GM15510 (cell line): ENCODE results near the gene PRSS56.

Experiments
- POLR2A ChIP-seq: IDR thresholded peaks from 3 replicates; pipeline ENCODE4 v1.6.1; 2011; ENCODE audit warnings: borderline replicate concordance; ENCODE audit not compliant: insufficient read length; ENCODE audit errors: extremely low read depth

The PRSS56 gene

DNA sequence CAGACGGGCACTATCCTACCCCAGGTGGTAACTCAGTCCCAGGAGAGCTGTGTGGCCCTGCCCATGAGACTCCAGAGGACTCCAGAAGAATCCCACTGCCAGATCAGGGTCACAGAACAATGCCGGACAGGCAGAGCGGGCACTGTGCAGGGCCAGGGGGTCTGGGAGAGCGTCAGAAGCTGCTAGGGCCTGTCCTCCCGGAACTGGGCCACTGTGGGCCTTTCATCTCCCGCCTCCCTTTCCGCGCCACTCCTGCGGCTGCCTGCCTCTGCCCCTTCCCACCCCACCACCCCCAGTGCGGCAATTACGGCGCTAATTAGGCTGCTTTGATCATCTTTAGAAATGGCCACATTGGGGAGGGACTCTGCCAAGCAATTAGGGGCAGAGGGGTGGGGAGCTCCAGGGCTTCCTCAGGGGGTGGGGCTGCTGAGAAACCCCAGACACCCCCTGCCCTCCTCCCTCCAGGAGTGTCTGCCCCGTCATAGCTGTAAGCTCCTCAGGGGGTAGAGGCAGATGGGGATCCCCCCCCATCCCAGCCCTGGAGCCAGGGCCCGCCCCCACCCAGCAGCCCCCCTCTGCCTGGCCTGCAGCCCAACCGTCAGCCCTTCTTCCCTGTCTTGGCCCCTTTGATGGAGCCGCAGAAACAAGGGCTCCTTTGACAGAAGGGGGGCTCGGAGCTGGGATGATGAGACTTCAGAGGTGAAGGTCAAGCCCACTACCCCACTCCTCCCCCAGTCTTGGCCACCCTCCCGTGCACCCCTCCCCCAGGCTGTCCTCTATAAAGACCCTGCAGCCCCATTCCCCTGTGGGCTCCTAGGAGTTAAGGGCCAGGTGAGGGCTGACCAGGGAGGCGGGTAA is at the start of gene PRSS56:
TSS of gene PRSS56 (plus strand) at position 808 of the 858 bp plus-strand sequence. CDS start 211 bp downstream, outside the sequence.
- TF ChIP-seq POLR2A = no peak

DNA sequence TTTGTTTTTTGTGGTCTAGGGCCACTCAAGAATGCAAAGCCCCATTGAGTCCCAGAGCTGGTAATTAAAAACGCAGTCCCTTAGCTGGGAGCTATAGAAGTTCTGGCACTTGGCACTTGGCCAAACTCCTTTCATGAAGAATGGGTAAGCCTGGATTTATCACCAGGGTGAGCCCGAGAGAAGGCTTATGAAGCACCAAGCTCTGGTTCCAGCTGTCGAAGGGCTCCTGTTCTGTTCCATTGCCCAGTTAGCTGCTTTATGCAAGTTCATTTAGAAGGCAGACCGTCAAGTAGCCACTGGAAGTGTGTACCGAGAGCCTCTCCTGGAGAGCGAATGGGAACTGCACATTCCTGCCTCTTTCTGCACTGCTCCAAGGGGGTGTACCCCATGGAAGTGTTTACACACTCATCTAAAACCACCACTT is 46.7 kb upstream of the PRSS56 start:
- TF ChIP-seq POLR2A = no peak

DNA sequence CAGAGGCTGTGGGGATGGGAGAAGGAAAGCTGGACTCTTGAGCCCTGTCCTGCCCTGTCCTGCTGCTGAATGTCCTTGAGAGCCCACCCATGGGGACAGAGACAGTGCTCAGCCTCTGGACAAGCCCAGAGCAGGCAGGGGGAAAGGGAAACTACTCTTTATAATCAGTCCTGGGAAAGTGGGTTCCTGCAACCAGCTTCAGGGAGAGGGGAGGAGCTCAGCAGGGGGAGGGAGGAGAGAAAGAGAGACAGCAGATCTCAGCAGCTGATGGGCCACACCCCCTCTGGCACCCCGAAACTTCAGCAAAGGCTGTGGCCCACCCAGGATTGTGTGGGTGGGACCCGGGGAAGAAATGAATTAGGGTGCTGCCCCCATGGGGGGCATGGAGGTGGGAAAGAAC is 44.1 kb upstream of the PRSS56 start:
- no peak for TF ChIP-seq POLR2A

DNA sequence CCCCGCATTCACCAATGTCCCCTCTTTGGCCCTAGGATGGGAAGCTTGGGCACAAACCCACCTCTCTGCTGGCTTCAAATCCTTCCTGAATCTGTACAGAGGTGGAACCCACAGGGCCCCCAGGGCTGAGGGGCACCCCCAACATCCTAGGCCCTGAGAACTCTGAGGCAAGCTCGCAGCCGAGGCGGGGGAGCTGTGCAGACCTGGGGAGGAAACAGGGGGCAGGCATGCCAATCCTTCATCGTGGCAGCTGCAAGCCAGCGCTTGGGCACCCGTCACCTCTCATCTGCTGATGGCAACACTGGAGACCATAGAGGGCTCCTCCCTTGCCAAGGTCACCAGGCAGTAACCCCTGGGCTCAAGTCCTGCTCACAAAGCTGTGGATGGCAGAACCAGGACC is 43.4 kb upstream of the PRSS56 start:
- TF ChIP-seq POLR2A = no peak

DNA sequence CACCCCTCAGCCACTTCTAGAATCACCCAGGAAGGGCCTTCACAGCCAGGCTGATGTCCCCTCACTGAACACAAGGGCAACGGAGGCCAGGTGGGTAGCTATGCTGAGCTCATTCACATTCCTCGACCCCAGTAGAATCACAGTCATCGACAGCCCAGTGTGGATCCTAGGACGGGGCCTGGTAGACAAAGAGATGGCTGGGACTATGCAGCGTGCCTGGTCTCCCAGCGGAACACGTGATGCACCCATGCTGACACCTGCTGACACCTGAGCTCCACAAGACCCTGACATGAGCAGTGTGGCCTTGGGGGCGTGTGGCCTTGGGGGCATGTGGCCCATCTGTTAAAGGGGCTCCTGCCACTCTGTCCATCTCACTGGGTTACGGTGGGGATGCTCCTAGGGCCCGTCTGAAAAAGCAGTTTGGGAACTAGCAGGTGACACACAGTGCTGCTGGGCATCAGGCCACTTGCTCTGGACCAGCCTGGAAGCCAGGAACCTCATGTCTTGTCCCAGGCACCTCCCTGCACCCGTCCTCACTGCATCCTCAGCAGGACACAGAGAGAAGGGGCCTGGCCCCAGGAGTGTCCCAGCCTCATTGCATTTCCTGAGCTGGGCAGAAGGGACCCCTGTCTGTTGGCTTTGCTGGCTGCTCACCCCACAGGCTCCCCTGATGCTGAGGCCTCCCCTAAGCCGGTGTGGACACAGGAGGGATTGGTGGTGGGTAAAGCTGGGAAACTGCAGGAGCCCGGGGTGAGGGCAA is 42.3 kb upstream of the PRSS56 start:
- no peak for TF ChIP-seq POLR2A

DNA sequence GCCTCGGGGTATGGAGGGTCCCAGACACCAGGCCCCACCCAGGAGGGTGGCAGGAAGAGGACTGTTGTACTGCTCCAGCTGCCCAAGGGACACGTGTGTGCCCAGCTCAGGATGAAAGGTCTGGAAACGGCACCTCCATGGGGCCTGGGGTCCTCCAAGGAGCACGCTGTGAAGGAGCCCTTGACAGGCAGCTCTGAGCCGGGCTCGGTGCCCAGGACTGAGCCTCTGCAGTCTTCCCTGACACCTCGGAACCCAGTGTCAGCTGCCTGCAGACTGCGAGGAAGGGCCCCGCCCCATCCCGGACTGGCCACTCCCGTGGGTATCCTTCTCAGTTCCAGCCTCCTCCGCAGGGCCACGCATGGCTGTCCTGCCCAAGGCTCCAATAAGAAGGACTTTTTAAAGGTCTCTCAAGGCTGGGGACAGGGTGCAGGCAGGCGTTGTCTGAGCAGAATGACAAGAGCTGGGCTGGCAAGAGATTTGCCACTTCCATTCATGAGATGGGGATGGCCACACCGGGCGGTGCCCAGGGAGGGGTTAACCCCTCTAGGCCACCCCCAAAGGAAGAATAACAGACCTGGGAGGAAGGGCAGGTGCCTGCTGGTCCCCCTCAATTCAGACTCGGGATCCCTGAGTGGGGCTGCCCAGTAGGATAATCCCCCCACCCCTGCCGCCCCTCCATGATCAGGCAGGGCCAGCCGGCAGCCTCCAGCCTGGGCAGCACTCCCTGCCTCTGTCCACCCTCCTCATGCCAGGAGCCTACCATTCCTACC is 41.4 kb upstream of the PRSS56 start:
- no peak for TF ChIP-seq POLR2A

DNA sequence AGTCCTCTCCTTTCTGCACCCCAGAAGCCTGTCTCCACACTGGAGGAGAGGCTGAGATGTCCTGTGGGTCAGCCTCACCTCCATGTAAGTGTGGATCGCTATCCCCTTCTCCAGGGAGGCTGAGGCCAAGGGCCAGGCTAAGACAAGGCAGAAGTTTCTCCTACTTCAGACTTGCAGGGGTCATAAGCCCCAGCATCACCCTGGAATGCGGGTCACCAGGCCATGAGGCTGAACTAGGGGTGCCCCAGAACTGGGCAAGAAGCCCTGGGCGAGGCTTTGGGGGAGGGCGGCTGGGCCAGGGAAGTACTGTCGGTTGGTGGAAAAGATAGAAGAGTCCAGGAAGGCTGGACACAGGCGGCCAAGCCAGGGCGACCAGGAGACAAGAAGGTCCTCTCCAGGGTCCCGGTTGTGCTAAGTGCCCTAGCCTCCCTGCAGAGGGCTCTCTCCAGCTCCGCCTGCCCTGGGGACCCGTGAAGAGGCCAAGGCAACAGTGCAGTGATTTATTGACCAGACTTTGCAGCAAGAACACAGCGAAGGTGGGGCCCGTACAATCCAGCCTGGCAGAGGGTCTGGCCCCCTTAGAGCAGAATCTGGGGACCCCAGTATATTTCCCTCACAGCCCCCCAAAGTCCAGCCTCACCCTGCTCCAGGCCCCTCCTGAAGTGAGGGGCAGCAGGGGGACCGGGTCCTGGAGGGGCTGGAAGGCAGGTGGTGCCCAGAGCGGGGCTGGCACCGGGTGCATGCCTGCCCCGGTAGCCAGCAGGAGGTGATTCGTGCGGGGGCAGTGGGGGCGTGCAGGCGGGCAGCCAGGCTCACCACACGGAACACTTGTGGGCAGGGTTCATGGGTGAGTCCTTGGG is 40.6 kb upstream of the PRSS56 start:
- no peak for TF ChIP-seq POLR2A

DNA sequence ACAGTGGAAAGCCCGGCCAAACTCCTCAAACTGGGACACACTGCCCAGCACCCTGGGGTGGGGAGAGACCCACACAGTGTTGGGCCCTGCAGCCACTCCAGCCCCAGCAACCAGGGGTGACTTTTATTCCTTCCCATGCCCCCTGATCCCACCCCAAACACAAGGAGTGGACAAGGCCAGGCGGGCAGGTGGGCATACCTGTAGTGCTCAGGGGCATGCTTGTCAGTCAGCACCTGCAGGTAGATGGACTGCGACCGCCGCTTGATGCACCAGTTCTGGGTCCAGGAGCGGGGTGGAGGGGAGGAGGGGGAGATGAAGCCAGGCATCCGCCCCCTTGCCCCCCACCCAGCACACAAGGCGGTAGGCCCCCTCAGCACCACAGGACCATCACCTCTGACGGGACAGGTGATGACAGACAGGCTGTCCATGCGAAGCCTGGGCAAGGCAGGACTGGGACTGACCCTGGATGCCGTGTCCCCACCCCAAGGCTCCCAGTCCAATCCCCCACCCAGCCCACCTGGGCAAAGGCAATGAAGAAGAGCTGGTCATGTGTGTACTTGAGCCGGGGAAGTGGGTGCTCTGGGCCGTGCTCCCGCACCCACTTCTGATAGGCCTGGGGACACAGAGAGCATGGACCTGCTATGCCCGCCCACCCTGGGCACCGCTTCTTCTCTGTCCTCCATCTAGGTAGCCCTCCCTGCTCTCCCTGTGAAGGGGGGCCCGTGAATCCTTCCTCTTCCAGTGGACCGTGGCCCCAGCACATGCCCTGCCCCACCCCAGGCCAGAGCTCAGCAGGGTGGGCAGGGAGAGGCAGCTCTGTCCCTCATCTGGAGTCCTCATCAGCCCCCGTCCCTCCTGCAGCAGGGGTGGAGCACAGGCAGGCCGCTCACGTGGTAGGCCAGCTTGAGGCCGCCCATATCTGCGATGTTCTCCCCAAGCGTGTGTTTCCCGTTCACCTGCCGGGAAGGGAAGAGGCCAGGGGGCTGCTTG is 39.7 kb upstream of the PRSS56 start:
- TF ChIP-seq POLR2A = no peak

DNA sequence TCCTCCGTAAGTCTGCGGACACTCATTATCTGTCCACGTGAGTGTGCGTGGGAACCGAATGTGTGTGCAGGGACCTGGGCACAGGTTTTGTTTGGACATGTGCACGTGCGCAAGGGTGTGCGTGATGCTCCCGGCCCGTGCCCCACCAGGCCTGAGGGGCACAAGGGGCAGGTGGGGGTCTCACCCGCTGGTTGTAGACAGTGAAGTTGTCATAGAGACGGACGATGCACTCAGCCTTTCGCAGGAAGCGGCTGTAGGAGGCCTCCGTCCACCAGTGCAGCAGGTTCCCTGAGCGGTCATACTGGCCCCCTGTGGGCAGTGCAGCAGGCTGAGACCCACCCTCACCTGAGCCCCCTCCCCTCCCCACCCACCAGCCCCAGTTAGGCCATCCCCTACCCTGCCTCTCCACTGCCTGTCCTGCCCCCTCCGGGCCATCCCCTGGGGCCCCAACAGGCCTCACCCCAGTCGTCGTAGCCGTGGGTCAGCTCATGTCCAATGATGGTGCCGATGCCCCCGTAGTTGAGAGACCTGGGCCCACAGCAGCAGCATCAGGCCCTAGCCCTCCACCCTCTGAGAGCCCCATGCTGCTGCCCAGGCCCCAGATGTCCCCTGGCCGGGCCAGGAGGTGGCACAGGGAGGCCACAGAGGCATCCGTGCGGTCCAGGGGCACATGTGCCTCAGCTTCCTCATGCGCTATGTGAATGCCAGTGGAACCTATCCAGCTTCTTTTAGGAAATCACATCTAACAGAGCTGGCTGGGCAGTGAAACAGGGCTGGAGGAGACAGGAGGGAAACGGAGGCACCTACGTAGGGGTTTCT is 38.7 kb upstream of the PRSS56 start:
- no peak for TF ChIP-seq POLR2A

DNA sequence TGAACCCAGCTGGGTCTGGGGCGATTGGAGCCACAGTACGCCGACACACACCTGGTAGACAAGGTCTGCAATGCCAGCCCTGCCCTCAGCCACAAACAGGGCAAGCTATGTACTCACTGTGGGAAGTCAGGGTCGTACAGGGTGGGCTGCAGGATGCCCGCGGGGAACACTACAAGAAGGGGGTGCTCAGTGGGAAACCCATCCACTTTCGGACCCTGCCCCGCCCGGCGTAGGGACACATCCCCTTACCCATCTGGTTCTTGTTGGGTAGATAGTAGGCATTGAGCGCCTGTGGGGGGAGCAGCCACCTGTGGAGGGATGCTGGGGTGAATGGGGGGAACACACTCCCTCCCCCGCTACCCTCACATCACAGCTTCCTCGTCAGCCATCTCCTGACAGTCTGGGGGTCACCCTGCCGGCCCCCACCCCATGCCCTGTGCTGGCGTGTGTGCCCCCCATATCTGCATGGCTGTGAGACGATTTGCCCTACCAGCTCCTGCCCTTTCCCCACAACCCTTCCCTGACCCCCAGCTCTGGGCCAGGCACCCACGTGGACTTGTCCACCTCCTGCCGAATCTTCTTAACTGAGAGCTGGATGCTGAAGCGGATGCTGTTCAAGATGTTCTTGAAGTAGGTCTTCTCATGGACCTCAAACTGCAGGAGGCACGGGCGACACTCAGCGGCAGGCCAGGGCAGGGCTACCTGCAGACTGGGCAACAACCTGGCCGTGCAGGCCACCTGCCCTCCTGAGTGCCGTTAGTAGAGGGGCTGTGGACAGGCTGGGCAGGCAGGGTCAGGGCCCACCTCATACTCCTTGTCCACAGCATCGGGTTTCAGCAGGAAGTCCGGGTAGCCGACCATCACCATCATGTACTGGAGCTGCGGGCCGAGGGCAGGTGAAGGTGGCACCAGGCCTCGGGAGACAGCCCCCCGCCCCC is 37.6 kb upstream of the PRSS56 start:
- no peak for TF ChIP-seq POLR2A

DNA sequence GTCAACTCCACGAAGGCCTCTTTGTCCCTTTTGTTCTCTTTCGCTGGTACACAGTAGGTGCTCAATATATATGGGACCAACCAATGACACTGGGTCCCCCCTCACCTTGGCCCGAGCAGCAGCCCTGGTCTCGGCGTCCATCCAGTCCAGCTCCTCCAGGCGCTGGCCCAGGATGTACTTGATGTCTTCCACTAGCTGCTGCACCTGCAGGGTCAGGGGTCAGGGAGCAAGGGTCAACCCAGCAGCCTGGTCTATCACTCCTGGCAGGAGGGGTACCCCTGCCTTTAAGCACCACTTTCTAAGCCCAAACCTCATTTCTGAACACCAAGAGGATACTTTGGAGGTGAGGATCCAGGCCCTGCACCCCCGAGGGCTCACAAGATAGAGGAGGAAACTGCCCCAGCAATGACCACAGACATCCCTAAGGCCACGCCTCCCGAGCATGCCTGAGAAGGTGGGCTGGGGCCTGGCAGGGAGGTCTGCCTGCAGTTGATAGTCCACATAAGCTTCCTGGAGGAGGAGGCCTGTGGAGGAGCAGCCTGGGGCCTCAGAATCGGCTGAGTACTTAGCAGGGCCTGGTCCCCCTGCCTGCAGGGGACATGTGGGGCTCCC is 36.8 kb upstream of the PRSS56 start:
- no peak for TF ChIP-seq POLR2A

DNA sequence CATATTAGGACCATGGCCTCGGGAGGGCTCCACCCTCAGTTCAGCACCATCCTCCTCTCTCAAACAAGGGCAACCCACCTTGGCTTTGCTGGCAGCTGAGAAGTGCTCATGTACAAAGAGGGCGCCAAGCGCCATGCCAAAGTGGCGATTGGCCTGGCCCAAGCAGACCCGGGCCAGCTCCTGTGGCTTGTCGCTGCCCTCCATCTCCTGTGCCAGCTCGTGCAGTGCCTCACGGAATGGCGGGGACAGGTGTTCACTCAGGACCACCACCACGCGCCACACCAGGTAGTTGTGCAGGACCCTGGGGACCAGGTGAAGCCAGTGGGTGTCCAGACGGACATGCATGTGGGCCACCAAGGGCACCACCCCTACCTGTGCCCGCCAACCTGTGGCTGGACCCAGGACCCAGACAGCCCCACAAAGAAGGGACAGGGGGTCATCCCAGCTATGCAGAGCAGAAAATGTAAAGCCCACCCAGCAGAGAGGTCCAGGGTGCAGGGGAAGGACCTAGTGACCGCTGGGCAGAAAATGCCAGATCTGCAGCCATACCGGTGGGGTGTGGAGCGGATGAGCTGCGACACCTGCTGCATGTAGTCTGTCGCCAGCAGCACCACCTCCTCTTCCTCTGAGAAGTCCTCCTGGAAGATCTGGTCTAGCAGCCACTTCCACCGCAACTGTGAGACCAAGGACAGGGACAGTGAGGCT is 36.1 kb upstream of the PRSS56 start:
- no peak for TF ChIP-seq POLR2A
